ENCODE data around the gene CNDP2. TPM values are rescaled to one million over a fixed set of nuclear protein-coding genes. Genes with fewer than 3 reads are reported as not detected.

The CNDP2 gene
- total and polyA plus RNA-seq, 2 experiments from 2014 or later, result 40.5 to 72.2 TPM

GRCh38 chr18:74463983-74464382 lies 32.2 kb upstream of the CNDP2 start:
- Histone ChIP-seq H3K4me2 (ENCODE audit: unreplicated experiment) (no peak overlapping the region), H3K27ac (no peak overlapping the region), H2AFZ (no peak overlapping the region), H3K4me1 (ENCODE audit: insufficient read depth) (no peaks in the 10 kb centered on the region), H3K9me3 (ENCODE audit: low read depth) (no peaks in the 10 kb centered on the region), H3K9ac (no peak overlapping the region), H3K36me3 (ENCODE audit: low read depth) (no peaks in the 10 kb centered on the region), H3K4me3 (no peak overlapping the region), H3K79me2 (ENCODE audit: insufficient read depth) (no peaks in the 10 kb centered on the region), H4K20me1 (ENCODE audit: insufficient read depth) (no peaks in the 10 kb centered on the region), H3F3A (ENCODE audit: insufficient read depth) (no peaks in the 10 kb centered on the region), H3K9me2 (ENCODE audit: insufficient read depth) (no peaks in the 10 kb centered on the region), H3K27me3 (replicated peaks; ENCODE audit: insufficient read depth) (peaks cover 38% of the 10 kb centered on the region)
- DNase-seq, result no peak
- no peak for TF ChIP-seq EZH2 (IDR thresholded peaks at IDR 0.05; ENCODE audit: insufficient read depth, poor library complexity, severe bottlenecking)
- no peak for TF ChIP-seq EZH2phosphoT487 (IDR thresholded peaks at IDR 0.05; ENCODE audit: insufficient read depth, low read depth)
- 81 to 92% methylated on average over 1 of the region's 1 CpG for WGBS, 2 experiments (ENCODE audit: low coverage in 1 of 2, low lambda C conversion rate in 2 of 2, missing lambda C conversion rate in 2 of 2)
- in situ Hi-C loops (cut with MboI), result no loop called here

DNA sequence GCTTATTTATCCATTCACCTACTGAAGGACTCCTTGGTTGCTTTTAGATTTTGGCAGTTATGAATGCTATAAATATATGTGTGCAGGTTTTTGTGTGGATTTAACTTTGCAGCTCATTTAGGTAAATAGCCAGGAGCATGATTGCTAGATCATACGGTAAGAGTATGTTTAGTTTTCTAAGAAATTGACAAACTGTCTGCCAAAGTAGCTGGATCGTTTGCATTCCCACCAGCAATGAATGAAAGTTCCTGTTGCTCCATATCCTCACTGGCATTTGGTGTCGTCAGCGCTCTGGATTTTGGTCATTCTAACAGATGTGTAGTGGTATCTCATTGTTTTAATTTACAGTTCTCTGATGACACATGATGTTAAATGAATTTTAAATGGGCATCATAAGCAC lies 30.4 kb upstream of the CNDP2 start:
- DNase-seq, result no peak
- in situ Hi-C loops (cut with MboI), result no loop called here
- 58 to 62% methylated on average over 4 of the region's 4 CpGs for WGBS, 2 experiments (ENCODE audit: low coverage in 1 of 2, low lambda C conversion rate in 2 of 2, missing lambda C conversion rate in 2 of 2)
- H3K27ac ChIP-seq, result no peak overlapping the region
- no peaks in the 10 kb centered on the region for H4K20me1 ChIP-seq (ENCODE audit: insufficient read depth)
- no peak overlapping the region for H3K4me2 ChIP-seq (ENCODE audit: unreplicated experiment)
- no peak overlapping the region for H3K4me3 ChIP-seq
- no peaks in the 10 kb centered on the region for H3F3A ChIP-seq (ENCODE audit: insufficient read depth)
- TF ChIP-seq EZH2 (IDR thresholded peaks at IDR 0.05; ENCODE audit: insufficient read depth, poor library complexity, severe bottlenecking), result no peak
- no peak for TF ChIP-seq EZH2phosphoT487 (IDR thresholded peaks at IDR 0.05; ENCODE audit: insufficient read depth, low read depth)
- no peaks in the 10 kb centered on the region for H3K36me3 ChIP-seq (ENCODE audit: low read depth)
- no peaks in the 10 kb centered on the region for H3K9me2 ChIP-seq (ENCODE audit: insufficient read depth)
- no peak overlapping the region for H3K9ac ChIP-seq
- peaks cover 24% of the 10 kb centered on the region; the same call in 1 of the 2 replicates for H3K27me3 ChIP-seq (replicated peaks; ENCODE audit: insufficient read depth)
- no peak overlapping the region for H2AFZ ChIP-seq
- no peaks in the 10 kb centered on the region for H3K9me3 ChIP-seq (ENCODE audit: low read depth)
- no peaks in the 10 kb centered on the region for H3K79me2 ChIP-seq (ENCODE audit: insufficient read depth)
- no peaks in the 10 kb centered on the region for H3K4me1 ChIP-seq (ENCODE audit: insufficient read depth)

DNA sequence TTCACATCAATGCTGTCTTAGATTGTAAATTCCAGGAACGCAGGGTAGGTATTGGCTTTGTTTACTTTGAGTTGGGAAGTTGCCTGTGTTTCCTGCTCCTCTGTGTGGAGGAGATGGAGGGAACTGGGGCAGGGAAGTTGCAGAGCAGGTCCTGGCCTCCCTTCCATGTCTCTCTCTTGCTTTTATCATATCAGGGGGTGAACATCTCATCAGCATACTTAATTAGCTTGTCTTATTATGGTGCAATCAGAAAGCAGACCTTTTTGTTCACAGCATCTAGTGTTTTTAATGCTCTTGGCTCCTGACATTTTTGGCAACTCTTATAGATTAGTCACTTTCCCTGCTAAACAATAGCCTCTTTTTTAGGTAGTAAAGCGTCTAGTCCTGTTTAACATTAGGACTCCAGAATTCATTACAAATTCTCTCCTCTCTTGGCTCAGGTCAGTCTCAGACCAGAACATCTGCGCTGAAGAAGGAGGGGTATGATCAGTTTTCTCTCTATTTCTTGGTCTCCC lies 27.6 kb upstream of the CNDP2 start:
- Histone ChIP-seq H3K9ac (no peak overlapping the region), H3K36me3 (ENCODE audit: low read depth) (no peaks in the 10 kb centered on the region), H3K4me1 (ENCODE audit: insufficient read depth) (no peaks in the 10 kb centered on the region), H2AFZ (no peak overlapping the region), H3K79me2 (ENCODE audit: insufficient read depth) (no peaks in the 10 kb centered on the region), H3K4me3 (no peak overlapping the region), H3K9me2 (ENCODE audit: insufficient read depth) (no peaks in the 10 kb centered on the region), H3F3A (ENCODE audit: insufficient read depth) (no peaks in the 10 kb centered on the region), H4K20me1 (ENCODE audit: insufficient read depth) (no peaks in the 10 kb centered on the region), H3K27me3 (replicated peaks; ENCODE audit: insufficient read depth) (peaks cover 19% of the 10 kb centered on the region; the same call in 1 of the 2 replicates), H3K9me3 (ENCODE audit: low read depth) (no peaks in the 10 kb centered on the region), H3K27ac (no peak overlapping the region), H3K4me2 (ENCODE audit: unreplicated experiment) (no peak overlapping the region)
- 4 to 5% methylated on average over 3 of the region's 3 CpGs for WGBS, 2 experiments (ENCODE audit: low coverage in 1 of 2, low lambda C conversion rate in 2 of 2, missing lambda C conversion rate in 2 of 2)
- peak; percentile 44 for DNase-seq
- in situ Hi-C loops (cut with MboI), result no loop called here
- TF ChIP-seq EZH2phosphoT487 (IDR thresholded peaks at IDR 0.05; ENCODE audit: insufficient read depth, low read depth) (no peak), EZH2 (IDR thresholded peaks at IDR 0.05; ENCODE audit: insufficient read depth, poor library complexity, severe bottlenecking) (no peak)

DNA sequence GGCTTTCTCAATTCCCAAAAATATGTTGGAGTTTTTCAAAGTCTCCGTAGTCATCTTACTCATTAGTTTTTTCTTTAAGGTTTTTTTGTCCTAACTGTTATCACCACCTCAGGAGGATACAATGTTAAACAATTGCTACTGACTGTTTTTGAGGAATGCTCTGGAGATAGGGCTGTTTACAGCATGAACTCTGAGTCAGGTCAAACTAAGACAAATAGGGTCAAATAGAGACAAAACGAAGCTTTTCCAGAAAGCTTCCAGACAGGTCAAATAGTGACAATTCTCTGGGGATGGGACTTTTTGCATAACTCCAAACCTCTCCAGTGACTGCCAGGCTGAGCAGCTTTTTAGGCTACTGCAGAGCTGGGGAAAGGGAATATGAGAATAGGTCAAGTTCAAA lies 23.9 kb upstream of the CNDP2 start:
- Histone ChIP-seq H3K79me2 (ENCODE audit: insufficient read depth) (no peaks in the 10 kb centered on the region), H3K9ac (no peak overlapping the region), H3K9me2 (ENCODE audit: insufficient read depth) (no peaks in the 10 kb centered on the region), H3K36me3 (ENCODE audit: low read depth) (no peaks in the 10 kb centered on the region), H3K27me3 (replicated peaks; ENCODE audit: insufficient read depth) (peaks cover 18% of the 10 kb centered on the region), H4K20me1 (ENCODE audit: insufficient read depth) (no peaks in the 10 kb centered on the region), H3K4me2 (ENCODE audit: unreplicated experiment) (no peak overlapping the region), H3K27ac (no peak overlapping the region), H3K9me3 (ENCODE audit: low read depth) (no peaks in the 10 kb centered on the region), H2AFZ (no peak overlapping the region), H3K4me1 (ENCODE audit: insufficient read depth) (no peaks in the 10 kb centered on the region), H3F3A (ENCODE audit: insufficient read depth) (no peaks in the 10 kb centered on the region), H3K4me3 (no peak overlapping the region)
- no peak for TF ChIP-seq EZH2phosphoT487 (IDR thresholded peaks at IDR 0.05; ENCODE audit: insufficient read depth, low read depth)
- no peak for TF ChIP-seq EZH2 (IDR thresholded peaks at IDR 0.05; ENCODE audit: insufficient read depth, poor library complexity, severe bottlenecking)
- no peak for DNase-seq
- in situ Hi-C loops (cut with MboI), result no loop called here
- WGBS, 2 experiments (ENCODE audit: low coverage in 1 of 2, low lambda C conversion rate in 2 of 2, missing lambda C conversion rate in 2 of 2), result 27 to 28% methylated on average over 2 of the region's 2 CpGs
